HCT116 (cell line): ENCODE data around the gene MYO1A. TPM values are rescaled to one million over a fixed set of nuclear protein-coding genes. Genes with fewer than 3 reads are reported as not detected.
"Not testable (repeated sequence)": the region's sequence is repeated elsewhere in the genome, so short reads cannot be mapped to it uniquely, and the experiment has no call there.

Experiments
- ATAC-seq: fragments of 200-7000 bp; cut with Tn5 transposase; 2 replicates; pipeline ENCODE4 v1.9.1; 2020; ENCODE audit warnings: mild to moderate bottlenecking, moderate library complexity
- BruUV-seq: library from RNA; stranded (reverse); fragments of 400-500 nt; replicated peaks from 2 replicates; lab custom pipeline; 2021; lab: Mats Ljungman, UMichigan
- CTCF ChIA-PET: fragments of 300-600 bp; sonication (Branson Sonifier 250); formaldehyde crosslinking; loops from one replicate; lab custom pipeline; 2021; ENCODE audit warnings: antibody characterized with exemption; lab: Charles Lee
- POLR2A ChIA-PET: fragments of 300-600, 350-600 bp; sonication (Branson Sonifier 250); formaldehyde crosslinking; loops from one replicate; lab custom pipeline; 2021; ENCODE audit warnings: antibody characterized with exemption; lab: Charles Lee
- RAD21 ChIA-PET, 2 experiments: fragments of 300-600 bp; sonication (Branson Sonifier 250); formaldehyde crosslinking; loops; one replicate each; lab custom pipeline; 2023; ENCODE audit warnings: low total read pairs in 2 of 2; ENCODE audit not compliant: uncharacterized antibody in 2 of 2, unreplicated experiment in 2 of 2, low non-redundant PET in 1 of 2; lab: Charles Lee
- DNase-seq: peaks from one replicate; pipeline ENCODE4 v3.0.0-alpha.2; 2010; ENCODE audit warnings: low read depth, low spot score
- H2AFZ ChIP-seq: fragments of 200-600 bp; shearing (Covaris generic), sonication (generic); 2 replicates; pipeline ENCODE4 v1.6.1; 2017; ENCODE audit warnings: low read depth, mixed run types, mixed read lengths, antibody characterized with exemption, low read length; ENCODE audit not compliant: poor library complexity, severe bottlenecking
- H3K27ac ChIP-seq: 2 replicates; pipeline ENCODE4 v1.5.1; 2012; ENCODE audit warnings: low read depth, low read length
- H3K27me3 ChIP-seq: fragments of 200-600 bp; sonication (generic); 2 replicates; pipeline ENCODE4 v1.6.1; 2016; ENCODE audit warnings: mixed run types, low read length, mixed read lengths; ENCODE audit not compliant: insufficient read depth
- H3K36me3 ChIP-seq, 2 experiments: fragments of 200-500 bp in 1 of 2; fragments of 200-600 bp in 1 of 2; sonication (Bioruptor generic) in 1 of 2; sonication (generic) in 1 of 2; 2 replicates each; pipeline versions ENCODE4 v1.5.1 to v1.6.1; 2014 to 2016; ENCODE audit warnings: low read length in 2 of 2, inconsistent platforms in 1 of 2, mixed read lengths in 1 of 2, mixed run types in 1 of 2; ENCODE audit not compliant: insufficient read depth in 2 of 2, control insufficient read depth in 1 of 2
- H3K4me1 ChIP-seq, 2 experiments: fragments of 200-600 bp in 1 of 2; sonication (generic) in 1 of 2; 2 replicates each; pipeline versions ENCODE4 v1.5.1 to v1.6.1; 2012 to 2017; ENCODE audit warnings: low read length in 2 of 2, inconsistent platforms in 1 of 2, mild to moderate bottlenecking in 1 of 2, mixed read lengths in 1 of 2, mixed run types in 1 of 2, moderate library complexity in 1 of 2; ENCODE audit not compliant: insufficient read depth in 2 of 2, control insufficient read depth in 1 of 2
- H3K4me2 ChIP-seq: fragments of 200-600 bp; sonication (generic); 2 replicates; pipeline ENCODE4 v1.6.1; 2017; ENCODE audit warnings: mixed run types, low read length, mixed read lengths
- H3K4me3 ChIP-seq, 2 experiments: fragments of 200-600 bp in 1 of 2; sonication (generic) in 1 of 2; replicated peaks in 1 of 2; 2 replicates each; pipeline ENCODE4 v1.5.1; 2011 to 2016; ENCODE audit warnings: low read length in 2 of 2, control low read depth in 1 of 2, low read depth in 1 of 2, mild to moderate bottlenecking in 1 of 2, mixed read lengths in 1 of 2, mixed run types in 1 of 2
- H3K79me2 ChIP-seq: fragments of 200-600 bp; sonication (generic); 2 replicates; pipeline ENCODE4 v1.6.1; 2017; ENCODE audit warnings: mild to moderate bottlenecking, mixed run types, low read length, moderate library complexity, mixed read lengths; ENCODE audit not compliant: insufficient read depth
- H3K9ac ChIP-seq: fragments of 200-600 bp; sonication (generic); 2 replicates; pipeline ENCODE4 v1.6.1; 2016; ENCODE audit warnings: low read length, mixed read lengths
- H3K9me2 ChIP-seq: fragments of 200-600 bp; sonication (generic), shearing (Covaris generic); 2 replicates; pipeline ENCODE4 v1.6.1; 2017; ENCODE audit warnings: mixed run types, mild to moderate bottlenecking, moderate library complexity; ENCODE audit not compliant: insufficient read depth
- H3K9me3 ChIP-seq, 2 experiments: fragments of 200-500 bp in 1 of 2; fragments of 200-600 bp in 1 of 2; sonication (Bioruptor generic) in 1 of 2; sonication (generic) in 1 of 2; 2 replicates each; pipeline ENCODE4 v1.6.1; 2014 to 2017; ENCODE audit warnings: low read length in 2 of 2, mixed read lengths in 2 of 2, inconsistent platforms in 1 of 2, low read depth in 1 of 2, mild to moderate bottlenecking in 1 of 2, mixed run types in 1 of 2, moderate library complexity in 1 of 2; ENCODE audit not compliant: control insufficient read depth in 1 of 2, insufficient read depth in 1 of 2
- H4K20me1 ChIP-seq: fragments of 200-600 bp; sonication (generic), shearing (Covaris generic); 2 replicates; pipeline ENCODE4 v1.6.1; 2017; ENCODE audit warnings: mixed run types, mild to moderate bottlenecking, moderate library complexity; ENCODE audit not compliant: insufficient read depth
- POLR2A ChIP-seq: IDR thresholded peaks from 2 replicates; pipeline ENCODE4 v1.7.0; 2011; ENCODE audit warnings: borderline replicate concordance; ENCODE audit not compliant: insufficient read depth, insufficient read length; ENCODE audit errors: extremely low read depth
- RAD21 ChIP-seq: IDR thresholded peaks from 2 replicates; pipeline ENCODE4 v1.6.1; 2012; ENCODE audit warnings: low read depth, mild to moderate bottlenecking
- SIN3A ChIP-seq: IDR thresholded peaks from 2 replicates; pipeline ENCODE4 v1.6.1; 2012; ENCODE audit warnings: low read depth
- SP1 ChIP-seq: IDR thresholded peaks from 2 replicates; pipeline ENCODE4 v1.6.1; 2012; ENCODE audit warnings: low read depth
- ZNF274 ChIP-seq: fragments of 200-500 bp; sonication (Bioruptor generic); IDR thresholded peaks from 2 replicates; pipeline ENCODE4 v1.6.1; 2014; ENCODE audit warnings: mild to moderate bottlenecking, low read depth, low read length, inconsistent platforms
- intact Hi-C: fragments of 100-400 bp; cut with micrococcal nuclease; formaldehyde crosslinking; loops from 2 replicates; pipeline ENCODE4 v1.10.0; 2022
- total RNA-seq: library from RNA; stranded (reverse); gene quantifications from one replicate; pipeline ENCODE4 v1.2.1, GENCODE V29; 2021; ENCODE audit not compliant: unreplicated experiment

MYO1A gene
- total RNA-seq, 1 experiment from 2014 or later = 0.76 TPM

DNA sequence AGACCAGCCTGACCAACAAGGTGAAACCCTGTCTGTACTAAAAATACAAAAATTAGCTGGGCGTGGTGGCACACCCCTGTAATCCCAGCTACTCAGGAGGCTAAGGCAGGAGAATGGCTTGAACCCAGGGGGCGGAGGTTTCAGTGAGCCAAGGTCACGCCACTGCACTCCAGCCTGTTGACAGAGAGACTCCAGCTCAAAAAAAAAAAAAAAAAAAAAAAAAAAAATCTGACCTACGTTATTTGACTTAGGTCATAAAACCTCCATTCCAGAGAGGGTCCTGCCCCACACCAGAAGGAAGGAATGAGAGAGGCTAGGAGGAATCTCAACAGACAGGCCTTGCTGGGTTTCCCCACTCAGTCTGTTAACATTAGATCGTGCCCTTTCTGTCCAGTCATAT lies 31.6 kb downstream of the MYO1A start:
- RAD21 ChIA-PET = not testable (repeated sequence)

DNA sequence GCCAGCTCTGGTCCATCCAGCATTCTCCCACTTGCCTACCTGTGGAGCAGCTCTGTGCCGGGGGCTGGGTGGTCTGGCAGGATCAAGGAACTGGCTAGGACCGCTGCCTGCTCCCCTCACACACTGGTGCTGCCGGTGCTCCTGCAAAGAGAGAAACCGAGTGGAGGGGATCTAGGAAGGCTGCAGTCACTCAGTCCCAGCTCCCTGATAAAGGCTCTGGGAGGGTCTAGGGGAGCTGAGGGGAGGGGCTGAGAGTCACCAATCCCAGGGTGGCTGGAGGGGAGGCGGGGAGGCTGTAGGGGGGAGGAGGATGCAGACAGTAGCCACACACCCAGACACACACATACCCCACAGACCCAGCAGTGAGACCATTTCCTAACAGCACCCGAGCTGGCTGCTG lies 33.6 kb downstream of the MYO1A start, which contains the start of gene TAC3:
Gene TAC3, minus strand, starts transcription at position 182 of the 400 bp plus-strand sequence. CDS start 732 bp downstream, outside the sequence.
- ChIA-PET RAD21 (no interaction called here), POLR2A (no interaction called here)
- intact Hi-C loops = no loop called here
- H3K79me2 ChIP-seq = no peaks in the 10 kb centered on the region
- H3K4me2 ChIP-seq = no peak within 1 kb of the TSS
- no peak within 1 kb of the TSS for H2AFZ ChIP-seq
- H3K4me3 ChIP-seq = no peak within 1 kb of the TSS
- no peak within 1 kb of the TSS for H3K27ac ChIP-seq
- no peak for DNase-seq
- H3K9ac ChIP-seq = no peak within 1 kb of the TSS
- no peaks in the 10 kb centered on the region for H3K36me3 ChIP-seq
- no peak for TF ChIP-seq SP1
- no peak for TF ChIP-seq ZNF274
- no peak for TF ChIP-seq SIN3A
- no peak for TF ChIP-seq POLR2A
- TF ChIP-seq RAD21 = no peak
- TF ChIP-seq, all 23 proteins: peak for 0
- CTCF ChIA-PET = interaction anchor here (1.2 to 1.4 kb wide), 2 partner anchors 43 to 46 kb away, joined by 3 read pairs; no protein-coding TSS in a partner anchor
- Histone ChIP-seq H4K20me1 (no peaks in the 10 kb centered on the region), H3K9me2 (no peaks in the 10 kb centered on the region), H3K27me3 (peaks cover 28% of the 10 kb centered on the region; the same call in 1 of the 2 replicates), H3K4me1 (no peaks in the 10 kb centered on the region), H3K9me3 (no peaks in the 10 kb centered on the region)
- peak; percentile 49 for ATAC-seq
- BruUV-seq = no TSS peak

More for the DNA sequence above, 31.6 kb downstream of the MYO1A start:
- H4K20me1 ChIP-seq, H3K27ac ChIP-seq, H3K4me2 ChIP-seq, H3K9me2 ChIP-seq, DNase-seq, H3K9me3 ChIP-seq, ATAC-seq, H3K36me3 ChIP-seq, H3K4me3 ChIP-seq, intact Hi-C loops, BruUV-seq, H3K4me1 ChIP-seq, H3K9ac ChIP-seq, H3K79me2 ChIP-seq: not testable (repeated sequence)
- peak overlapping the region; percentile 15 for H2AFZ ChIP-seq
- H3K27me3 ChIP-seq = peaks cover 23% of the 10 kb centered on the region; the same call in 1 of the 2 replicates
- CTCF ChIA-PET = interaction anchor here (1.1 to 1.6 kb wide), 2 partner anchors 10 to 17 kb away, joined by 5 to 6 read pairs; no protein-coding TSS in a partner anchor
- POLR2A ChIA-PET = interaction anchor here (1.3 kb wide), 1 partner anchor 9 kb away, joined by 4 read pairs; no protein-coding TSS in a partner anchor
